Measurements from ENCODE around the gene ALG13. TPM values are rescaled to one million over a fixed set of nuclear protein-coding genes. Genes with fewer than 3 reads are reported as not detected.

ALG13 gene
- total RNA-seq, 2 experiments from 2014 or later: 51.9 to 53.3 TPM

DNA sequence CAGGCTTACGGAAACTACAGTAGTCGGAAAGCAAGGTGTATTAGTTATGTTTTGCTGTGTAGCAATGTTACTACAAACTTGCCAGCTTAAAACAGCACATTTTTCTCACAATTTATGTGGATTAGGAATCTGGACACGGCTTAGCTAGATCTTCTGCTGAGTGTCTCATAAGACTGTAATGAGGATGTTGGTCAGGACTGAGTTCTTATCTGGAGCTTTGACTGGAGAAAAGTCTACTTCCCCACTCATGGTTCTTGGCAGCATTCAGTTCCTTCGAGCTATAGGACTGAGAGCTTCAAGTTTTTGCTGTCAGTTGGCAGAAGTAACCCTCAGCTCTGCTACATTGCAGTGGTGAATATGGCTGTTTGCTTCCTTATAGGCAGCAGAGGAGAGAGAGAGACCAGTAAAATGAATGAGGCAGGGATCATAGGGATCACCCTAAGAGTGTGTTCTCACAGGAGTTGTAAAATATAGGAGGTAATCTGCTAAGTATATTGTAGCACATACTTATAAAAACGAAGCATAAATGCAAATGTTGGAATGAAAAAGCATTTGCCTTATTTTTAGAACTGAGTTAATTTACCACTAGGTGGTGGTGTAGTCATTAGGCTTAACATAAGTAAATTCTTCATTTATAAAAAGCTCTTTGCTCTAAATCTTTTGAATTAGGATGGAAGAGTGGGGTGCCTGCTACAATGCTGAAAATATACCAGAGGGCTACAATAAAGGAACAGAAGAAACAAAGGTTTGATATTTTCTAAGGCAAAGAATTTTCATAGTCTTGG, 38.6 kb downstream of the ALG13 start:
- Mint-ChIP-seq H3K27ac (no peak overlapping the region), H3K4me3 (no peak overlapping the region), H3K27me3 (no peaks in the 10 kb centered on the region), H3K4me1 (ENCODE audit: low read depth) (no peaks in the 10 kb centered on the region), H3K9me3 (no peaks in the 10 kb centered on the region), H3K36me3 (ENCODE audit: low read depth) (peaks cover 9% of the 10 kb centered on the region)
- TF ChIP-seq, protein P1, sequence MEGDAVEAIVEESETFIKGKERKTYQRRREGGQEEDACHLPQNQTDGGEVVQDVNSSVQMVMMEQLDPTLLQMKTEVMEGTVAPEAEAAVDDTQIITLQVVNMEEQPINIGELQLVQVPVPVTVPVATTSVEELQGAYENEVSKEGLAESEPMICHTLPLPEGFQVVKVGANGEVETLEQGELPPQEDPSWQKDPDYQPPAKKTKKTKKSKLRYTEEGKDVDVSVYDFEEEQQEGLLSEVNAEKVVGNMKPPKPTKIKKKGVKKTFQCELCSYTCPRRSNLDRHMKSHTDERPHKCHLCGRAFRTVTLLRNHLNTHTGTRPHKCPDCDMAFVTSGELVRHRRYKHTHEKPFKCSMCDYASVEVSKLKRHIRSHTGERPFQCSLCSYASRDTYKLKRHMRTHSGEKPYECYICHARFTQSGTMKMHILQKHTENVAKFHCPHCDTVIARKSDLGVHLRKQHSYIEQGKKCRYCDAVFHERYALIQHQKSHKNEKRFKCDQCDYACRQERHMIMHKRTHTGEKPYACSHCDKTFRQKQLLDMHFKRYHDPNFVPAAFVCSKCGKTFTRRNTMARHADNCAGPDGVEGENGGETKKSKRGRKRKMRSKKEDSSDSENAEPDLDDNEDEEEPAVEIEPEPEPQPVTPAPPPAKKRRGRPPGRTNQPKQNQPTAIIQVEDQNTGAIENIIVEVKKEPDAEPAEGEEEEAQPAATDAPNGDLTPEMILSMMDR (IDR thresholded peaks at IDR 0.05): peak; percentile 11
- POLR2A ChIA-PET: interaction anchor here (1.1 kb wide), 1 partner anchor 38 kb away, joined by 3 read pairs; the partner anchor contains the start of gene ALG13
- intact Hi-C loops (cut with micrococcal nuclease): no loop called here
- DNase-seq (no peak), ATAC-seq (no peak)
- CTCF ChIA-PET: no interaction called here

- peaks cover 39% of the 10 kb centered on the region for H3K36me3 Mint-ChIP-seq (ENCODE audit: low read depth)
- H3K4me1 Mint-ChIP-seq (ENCODE audit: low read depth): peaks cover 2% of the 10 kb centered on the region
- no peak overlapping the region for H3K27ac Mint-ChIP-seq
- ATAC-seq (no peak), DNase-seq (no peak)
- H3K27me3 Mint-ChIP-seq: no peaks in the 10 kb centered on the region
- TF ChIP-seq, protein P1 (IDR thresholded peaks at IDR 0.05): no peak
- ChIA-PET CTCF (no interaction called here), POLR2A (no interaction called here)
- no peak overlapping the region for H3K4me3 Mint-ChIP-seq
- H3K9me3 Mint-ChIP-seq: no peaks in the 10 kb centered on the region
- intact Hi-C loops (cut with micrococcal nuclease): no loop called here
Measured at GRCh38 chrX:111728096-111728495, 47.1 kb downstream of the ALG13 start.

GRCh38 chrX:111731351-111731750, 50.4 kb downstream of the ALG13 start:
- Mint-ChIP-seq H3K36me3 (ENCODE audit: low read depth) (peaks cover 42% of the 10 kb centered on the region), H3K27ac (no peak overlapping the region), H3K4me3 (no peak overlapping the region), H3K9me3 (no peaks in the 10 kb centered on the region), H3K4me1 (ENCODE audit: low read depth) (peaks cover 2% of the 10 kb centered on the region), H3K27me3 (no peaks in the 10 kb centered on the region)
- TF ChIP-seq, protein P1 (IDR thresholded peaks at IDR 0.05): no peak
- POLR2A ChIA-PET: no interaction called here
- intact Hi-C loops (cut with micrococcal nuclease): no loop called here
- CTCF ChIA-PET: no interaction called here
- ATAC-seq (no peak), DNase-seq (no peak)

GRCh38 chrX:111736571-111736970, 55.6 kb downstream of the ALG13 start:
- no peaks in the 10 kb centered on the region for H3K27me3 Mint-ChIP-seq
- TF ChIP-seq, protein P1 (IDR thresholded peaks at IDR 0.05): no peak
- ATAC-seq (no peak), DNase-seq (no peak)
- CTCF ChIA-PET: no interaction called here
- H3K4me3 Mint-ChIP-seq: no peak overlapping the region
- POLR2A ChIA-PET: no interaction called here
- no peak overlapping the region for H3K27ac Mint-ChIP-seq
- intact Hi-C loops (cut with micrococcal nuclease): no loop called here
- peaks cover 36% of the 10 kb centered on the region for H3K36me3 Mint-ChIP-seq (ENCODE audit: low read depth)
- H3K9me3 Mint-ChIP-seq: no peaks in the 10 kb centered on the region
- no peaks in the 10 kb centered on the region for H3K4me1 Mint-ChIP-seq (ENCODE audit: low read depth)

DNA sequence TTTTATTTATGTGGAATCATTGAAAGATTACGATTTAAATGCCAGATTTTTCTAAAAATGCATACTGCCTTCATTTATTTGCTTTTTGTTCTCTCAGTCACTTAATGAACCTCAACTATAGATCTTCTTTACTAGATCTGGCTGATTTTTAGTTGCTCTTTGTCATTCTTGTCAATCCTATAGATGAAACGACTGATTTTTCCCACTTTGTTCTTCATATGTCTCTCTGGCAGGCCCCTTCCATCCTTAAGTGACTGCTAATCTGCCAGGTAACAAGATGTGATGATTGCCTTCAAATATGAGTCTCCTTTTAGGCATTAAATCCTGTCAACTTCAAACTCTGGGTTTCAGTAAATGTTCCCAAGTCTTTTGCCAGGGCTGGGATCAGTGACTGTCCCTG, 61.0 kb downstream of the ALG13 start:
- Mint-ChIP-seq H3K36me3 (ENCODE audit: low read depth) (peaks cover 30% of the 10 kb centered on the region), H3K27me3 (no peaks in the 10 kb centered on the region), H3K27ac (no peak overlapping the region), H3K9me3 (no peaks in the 10 kb centered on the region), H3K4me3 (no peak overlapping the region), H3K4me1 (ENCODE audit: low read depth) (no peaks in the 10 kb centered on the region)
- ChIA-PET POLR2A (no interaction called here), CTCF (no interaction called here)
- DNase-seq: no peak
- TF ChIP-seq, protein P1 (IDR thresholded peaks at IDR 0.05): no peak
- intact Hi-C loops (cut with micrococcal nuclease): no loop called here
- ATAC-seq: no peak
